HG03469 (cell line): ENCODE measurements around the gene DPYSL3.

Experiments
- ATAC-seq: cut with Tn5 transposase; IDR thresholded peaks from one replicate; pipeline ENCODE4 v1.9.1; 2021; ENCODE audit warnings: mild to moderate bottlenecking, moderate library complexity, moderate number of reproducible peaks; ENCODE audit not compliant: unreplicated experiment

DPYSL3 gene

GRCh38 chr5:147474140-147474539, 35.7 kb downstream of the DPYSL3 start:
- no peak for ATAC-seq

GRCh38 chr5:147472664-147473475, 37.0 kb downstream of the DPYSL3 start:
- no peak for ATAC-seq

DNA sequence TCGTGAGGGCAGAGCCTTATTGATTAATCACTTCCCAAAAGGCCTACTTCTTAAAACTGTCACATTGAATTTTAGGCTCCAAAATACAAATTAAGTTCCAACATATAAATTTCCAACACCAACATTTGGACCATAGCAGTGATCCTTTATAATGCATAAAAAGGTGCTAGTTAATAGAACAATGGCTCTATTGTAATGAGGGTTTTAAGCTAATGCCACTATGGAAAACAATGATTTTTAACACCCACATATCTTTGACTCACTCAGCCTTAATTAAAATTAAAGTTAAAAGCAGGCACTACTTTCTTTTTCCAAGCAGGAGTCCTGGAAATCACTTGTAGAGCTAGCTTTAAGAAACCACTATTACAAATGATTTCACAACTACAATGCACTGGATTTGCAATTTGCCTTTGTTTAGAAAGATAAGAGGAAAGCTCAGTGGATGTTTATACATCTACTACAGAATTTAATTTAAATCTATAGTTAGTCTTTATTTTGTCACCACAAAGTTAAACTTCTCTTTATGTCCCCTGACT, 41.8 kb downstream of the DPYSL3 start:
- ATAC-seq = no peak

DNA sequence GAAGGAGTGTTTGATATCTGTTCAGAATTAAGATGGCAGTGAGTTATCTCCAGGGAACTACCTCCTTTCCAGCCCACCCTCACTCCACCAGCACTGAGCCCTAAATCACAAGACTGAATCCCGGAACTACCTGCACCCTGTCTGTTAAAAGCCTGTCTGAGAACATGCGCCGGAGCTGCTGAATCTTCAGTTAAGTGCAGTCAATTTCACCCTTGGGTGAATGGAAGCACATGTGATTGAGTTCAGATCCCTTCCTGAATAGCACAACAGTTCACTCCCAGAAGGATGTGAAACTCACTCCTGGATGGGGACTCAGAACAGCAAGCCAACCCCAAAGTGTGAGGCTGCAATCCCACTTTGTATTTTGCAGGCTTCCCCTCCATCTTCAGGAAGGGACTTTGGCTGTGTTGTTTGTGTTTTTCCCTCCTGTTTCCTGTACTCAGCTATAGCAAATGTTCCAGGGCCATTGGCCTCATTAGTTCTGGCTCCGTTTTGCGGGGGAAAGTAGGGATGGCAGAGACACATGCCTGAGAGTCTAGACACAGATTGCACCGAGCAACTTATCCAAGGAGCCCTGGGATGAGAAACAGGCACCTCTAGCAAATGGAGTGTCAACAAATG, 43.4 kb downstream of the DPYSL3 start:
- no peak for ATAC-seq

- no peak for ATAC-seq
Measured at GRCh38 chr5:147465747-147466146, 44.1 kb downstream of the DPYSL3 start.

- no peak for ATAC-seq
Measured at GRCh38 chr5:147464211-147464610, 45.7 kb downstream of the DPYSL3 start.

- no peak for ATAC-seq
Measured at GRCh38 chr5:147461915-147462314, 48.0 kb downstream of the DPYSL3 start.

DNA sequence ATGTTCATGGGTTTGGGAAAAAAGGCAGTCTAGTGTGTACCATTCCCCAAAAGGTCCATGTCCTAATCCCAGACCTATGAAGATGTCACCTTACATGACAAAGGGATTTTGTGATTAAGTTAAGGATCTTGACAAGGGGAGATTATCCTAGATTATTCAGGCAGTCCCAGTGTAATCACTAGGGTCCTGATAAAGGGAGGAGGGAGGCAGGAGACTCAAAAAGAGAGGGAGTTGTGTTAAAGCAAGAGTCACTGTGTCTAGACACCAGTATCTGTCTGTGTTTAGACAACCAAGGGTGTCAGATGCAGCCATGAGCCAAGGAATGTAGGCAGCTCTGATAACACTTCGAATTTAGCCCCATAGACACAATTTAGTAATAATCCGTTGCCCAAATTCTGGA, 49.5 kb downstream of the DPYSL3 start:
- no peak for ATAC-seq

GRCh38 chr5:147458581-147458980, 51.3 kb downstream of the DPYSL3 start:
- no peak for ATAC-seq

DNA sequence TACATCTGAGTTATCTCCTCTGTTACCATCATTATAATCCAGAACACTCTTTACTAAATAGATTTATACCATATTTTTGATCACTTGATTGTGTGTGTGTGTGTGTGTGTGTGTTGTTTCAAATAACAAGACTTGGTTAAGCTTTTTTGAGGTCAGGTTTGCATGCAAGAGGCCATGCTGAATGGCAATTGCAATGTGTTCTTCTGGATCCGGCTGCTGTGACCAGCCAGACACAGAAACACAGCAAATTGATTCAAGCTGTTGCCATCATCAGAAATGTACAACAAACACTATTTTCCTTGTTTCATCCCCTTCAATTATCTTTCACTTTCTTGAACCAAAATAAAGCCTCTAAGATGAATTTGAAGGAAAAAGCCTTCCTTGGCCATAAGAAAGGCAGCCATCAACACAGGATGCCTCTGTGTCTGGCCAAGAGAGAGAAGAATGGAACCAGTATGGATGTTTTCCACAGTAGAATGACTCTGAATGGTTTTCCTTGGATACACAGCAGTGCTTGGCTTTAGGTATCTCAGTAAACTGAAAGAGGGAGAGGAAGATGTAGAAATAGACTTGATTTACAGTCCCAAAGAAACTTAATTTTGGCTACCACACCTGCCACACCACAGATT, 53.9 kb downstream of the DPYSL3 start:
- ATAC-seq = no peak

- ATAC-seq = no peak
Measured at GRCh38 chr5:147454996-147455677, 54.7 kb downstream of the DPYSL3 start.

- peak; percentile 74 for ATAC-seq
Measured at GRCh38 chr5:147453875-147454814, 55.7 kb downstream of the DPYSL3 start.

DNA sequence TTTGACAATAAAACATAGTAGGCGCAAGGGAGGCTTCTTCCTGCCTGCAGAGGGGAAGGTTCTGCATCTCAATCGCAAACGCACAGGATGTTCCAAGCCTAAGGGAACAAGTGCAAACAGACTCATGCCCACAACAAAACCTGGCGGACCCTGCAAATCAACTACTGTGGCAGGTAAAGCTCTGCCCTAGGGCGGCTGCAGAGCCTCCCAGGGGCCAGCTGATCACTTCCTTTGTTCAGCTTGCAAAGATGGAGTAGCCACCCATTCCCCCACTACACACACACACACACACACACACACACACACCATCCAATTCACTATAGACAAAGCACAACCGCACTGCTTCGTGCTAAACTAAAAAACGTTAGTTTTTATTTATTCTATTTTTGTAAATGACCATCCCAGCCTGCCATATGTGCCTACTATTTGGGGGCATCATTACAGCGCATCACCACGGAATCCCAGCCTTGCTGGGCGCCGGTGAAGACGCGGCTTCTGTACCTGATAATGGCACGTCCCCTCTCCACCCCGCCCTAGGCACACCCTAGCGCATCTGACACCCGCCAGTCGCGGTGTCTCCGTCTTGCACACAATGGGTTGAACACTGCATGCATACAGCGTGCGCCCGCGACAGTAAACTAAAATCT, 57.6 kb downstream of the DPYSL3 start:
- no peak for ATAC-seq

DNA sequence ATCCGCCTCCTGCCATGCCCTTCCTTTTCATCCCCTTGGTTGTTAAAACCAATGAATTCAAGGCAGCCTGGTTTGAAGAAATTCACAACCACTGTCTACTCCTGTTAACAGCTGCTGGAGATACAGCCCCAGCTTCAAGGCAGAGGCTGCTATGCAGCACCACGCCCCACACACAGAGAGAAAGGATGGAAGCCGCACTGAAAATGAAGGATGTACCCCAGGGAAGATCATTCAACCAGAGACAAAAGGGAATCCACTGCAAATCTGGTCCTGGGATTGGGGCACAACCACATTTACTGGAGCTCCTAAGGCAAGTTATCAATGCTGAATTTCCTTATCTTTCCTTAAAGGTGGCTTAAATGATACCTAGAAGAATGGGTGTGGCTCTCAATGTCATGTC, 58.7 kb downstream of the DPYSL3 start:
- ATAC-seq = no peak

DNA sequence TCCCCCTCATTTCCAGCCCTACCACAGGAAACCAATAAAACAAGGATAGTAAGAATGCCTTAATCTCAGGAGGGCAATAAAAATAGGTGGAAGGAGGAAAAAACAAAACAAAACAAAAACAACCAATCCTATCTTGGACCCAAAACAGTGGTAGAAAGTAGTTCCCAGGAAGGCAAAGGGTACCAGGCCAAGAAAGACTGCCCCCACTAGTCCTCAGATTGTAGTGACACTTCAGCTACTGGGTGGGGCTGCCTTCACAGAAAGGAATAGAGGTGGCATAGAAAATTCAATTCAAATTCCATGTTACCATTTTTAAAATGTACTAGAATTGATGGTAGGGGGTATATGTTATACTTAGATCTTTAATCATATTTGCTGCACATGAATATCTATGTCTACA, 59.3 kb downstream of the DPYSL3 start:
- no peak for ATAC-seq

- ATAC-seq = no peak
Measured at GRCh38 chr5:147448766-147449165, 61.1 kb downstream of the DPYSL3 start.

GRCh38 chr5:147446523-147446922, 63.3 kb downstream of the DPYSL3 start:
- no peak for ATAC-seq

GRCh38 chr5:147445917-147446316, 64.0 kb downstream of the DPYSL3 start:
- ATAC-seq = no peak

DNA sequence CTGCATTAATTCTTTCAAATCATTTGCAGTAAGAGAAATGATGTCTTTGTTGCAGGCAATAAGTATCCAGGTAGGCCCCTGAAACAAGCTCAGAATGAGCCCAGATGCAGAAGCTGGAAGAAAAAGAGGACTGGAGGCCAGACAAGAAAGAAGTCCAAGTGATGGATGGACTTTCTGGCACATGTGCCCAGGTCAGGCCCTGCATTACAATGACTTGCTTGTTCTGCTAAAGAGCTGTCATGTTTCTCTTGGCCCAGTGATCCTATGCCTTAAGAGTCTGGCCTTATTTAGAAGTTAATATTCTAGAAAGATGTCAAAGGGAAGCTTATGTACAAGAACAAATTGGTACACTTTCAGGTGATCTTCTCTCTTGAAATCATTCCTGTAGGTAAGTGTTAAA, 64.8 kb downstream of the DPYSL3 start:
- ATAC-seq = no peak

DNA sequence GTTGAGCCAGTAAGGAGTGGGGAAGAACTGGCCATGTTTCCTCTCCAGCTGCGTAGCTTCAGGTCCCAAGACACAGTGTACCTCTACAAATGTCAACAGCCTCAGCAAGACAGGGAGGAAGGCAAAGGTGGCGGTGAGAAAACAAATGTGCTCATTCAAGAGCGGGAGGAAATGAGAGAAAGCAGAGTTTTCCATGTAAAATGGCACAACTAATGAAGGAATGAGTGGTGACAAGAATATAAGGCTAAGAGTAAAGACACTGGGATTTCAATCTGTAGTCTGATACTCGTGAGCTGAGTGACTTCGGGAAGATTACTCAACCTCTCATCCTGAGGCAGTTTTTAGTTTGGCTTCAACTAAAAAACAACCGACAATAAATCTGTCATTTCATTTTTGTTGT, 67.6 kb downstream of the DPYSL3 start:
- ATAC-seq = no peak
